HepG2 (cell line): ENCODE measurements around the gene EFEMP2. TPM values are rescaled to one million over a fixed set of nuclear protein-coding genes. Genes with fewer than 3 reads are reported as not detected.

Source experiments
- FOXK1 ChIP-seq: sonication (generic); formaldehyde crosslinking; IDR thresholded peaks from 2 replicates; pipeline ENCODE4 v1.4.0; 2020; ENCODE audit warnings: low read depth, missing genetic modification reagents, borderline replicate concordance
- GRHL1 ChIP-seq: sonication (generic); formaldehyde crosslinking; conservative IDR thresholded peaks from 2 replicates; pipeline ENCODE4 v1.8.0; 2022; ENCODE audit warnings: missing genetic modification reagents
- HMG20B ChIP-seq: conservative IDR thresholded peaks from 2 replicates; pipeline ENCODE4 v1.6.1; 2016; ENCODE audit warnings: missing genetic modification reagents, missing compliant biosample characterization
- MLX ChIP-seq: IDR thresholded peaks from 2 replicates; pipeline ENCODE4 v1.6.1; 2016
- MLXIP ChIP-seq: sonication (generic); formaldehyde crosslinking; IDR thresholded peaks from 2 replicates; pipeline ENCODE4 v1.9.0; 2021; ENCODE audit warnings: missing genetic modification reagents, borderline replicate concordance
- MZF1 ChIP-seq: sonication (generic); formaldehyde crosslinking; IDR thresholded peaks from 2 replicates; pipeline ENCODE4 v1.8.1; 2023; ENCODE audit warnings: mild to moderate bottlenecking, missing genetic modification reagents, borderline replicate concordance
- YEATS4 ChIP-seq: sonication (generic); formaldehyde crosslinking; IDR thresholded peaks from 2 replicates; pipeline ENCODE4 v1.4.0; 2020; ENCODE audit warnings: missing genetic modification reagents, borderline replicate concordance
- YY1 ChIP-seq: IDR thresholded peaks from 2 replicates; pipeline ENCODE4 v1.6.1; 2011; ENCODE audit warnings: low read length, low read depth, moderate library complexity, mild to moderate bottlenecking; ENCODE audit not compliant: insufficient read depth, insufficient replicate concordance
- ZBTB37 ChIP-seq: sonication (generic); formaldehyde crosslinking; IDR thresholded peaks from 2 replicates; pipeline ENCODE4 v1.4.0; 2020; ENCODE audit warnings: mild to moderate bottlenecking, missing genetic modification reagents
- ZBTB49 ChIP-seq: sonication (generic); formaldehyde crosslinking; IDR thresholded peaks from 2 replicates; pipeline ENCODE4 v1.4.0; 2020; ENCODE audit warnings: missing genetic modification reagents, borderline replicate concordance
- ZNF20 ChIP-seq: sonication (generic); formaldehyde crosslinking; IDR thresholded peaks from 2 replicates; pipeline ENCODE4 v1.4.0; 2020; ENCODE audit warnings: mild to moderate bottlenecking, moderate library complexity, missing genetic modification reagents
- ZNF280D ChIP-seq: sonication (generic); formaldehyde crosslinking; IDR thresholded peaks from 2 replicates; pipeline ENCODE4 v1.5.1; 2020; ENCODE audit warnings: mild to moderate bottlenecking, missing genetic modification reagents
- ZNF563 ChIP-seq: sonication (generic); formaldehyde crosslinking; IDR thresholded peaks from 2 replicates; pipeline ENCODE4 v1.8.0; 2022; ENCODE audit warnings: mild to moderate bottlenecking, moderate library complexity, missing genetic modification reagents
- polyA plus RNA-seq, 8 experiments: library from polyadenylated mRNA; depleted of rRNA in 3 of 8; stranded (reverse) in 7 of 8; unstranded in 1 of 8; fragments of >200 nt; fragmentation: Illumina TruSeq in 4 of 8; extraction: Trizol in 4 of 8; gene quantifications; 2 replicates each; pipeline versions ENCODE4 v1.2.1 to v1.2.3, GENCODE V29; 2011 to 2016; ENCODE audit warnings: low read depth in 4 of 8, missing spikeins in 1 of 8, mixed read lengths in 1 of 8; ENCODE audit not compliant: insufficient read depth in 1 of 8
- total RNA-seq, 5 experiments: library from RNA; depleted of rRNA; stranded (reverse); fragments of >200 nt; fragmentation: Illumina TruSeq; extraction: Trizol; gene quantifications; 2 replicates each; pipeline ENCODE4 v1.2.3, GENCODE V29; 2016; ENCODE audit warnings: low read depth in 1 of 5

Gene EFEMP2
- total and polyA plus RNA-seq, 2 of the 13 experiments (the other 11 are each of a cell fraction or from before 2014, with no cell fraction given) = 7.4 to 29.7 TPM

- no peak for TF ChIP-seq ZNF280D (CRISPR knock-in tag)
- peak; percentile 84 for TF ChIP-seq YY1
- TF ChIP-seq MLXIP (CRISPR knock-in tag) = 0 out of 2 replicates have a peak, but pooled peaks have one; percentile 52
- TF ChIP-seq FOXK1 (CRISPR knock-in tag) = peak; percentile 71; the same call in 1 of the 2 replicates
- TF ChIP-seq GRHL1 (CRISPR knock-in tag) = no peak
- TF ChIP-seq ZBTB49 (CRISPR knock-in tag) = no peak; the same call in 1 of the 2 replicates
- peak; percentile 70; the same call in 1 of the 2 replicates for TF ChIP-seq YEATS4 (CRISPR knock-in tag)
- TF ChIP-seq MZF1 = no peak
- 0 out of 2 replicates have a peak, but pooled peaks have one; percentile 33 for TF ChIP-seq MLX (CRISPR knock-in tag)
- TF ChIP-seq ZBTB37 = no peak
- TF ChIP-seq HMG20B (CRISPR knock-in tag) = 0 out of 2 replicates have a peak, but pooled peaks have one; percentile 47
- peak; percentile 90 for TF ChIP-seq ZNF563 (CRISPR knock-in tag)
- TF ChIP-seq ZNF20 (CRISPR knock-in tag) = no peak; the same call in 1 of the 2 replicates
Observed at GRCh38 chr11:65860278-65861164, 12.1 kb downstream of the EFEMP2 start, which contains the start of gene MUS81 (continued).
